Measurements from ENCODE around the gene ANAPC16. TPM values are rescaled to one million over a fixed set of nuclear protein-coding genes. Genes with fewer than 3 reads are reported as not detected.

ANAPC16 gene
- total and polyA plus RNA-seq, 2 experiments from 2014 or later = 77.5 to 126 TPM

DNA sequence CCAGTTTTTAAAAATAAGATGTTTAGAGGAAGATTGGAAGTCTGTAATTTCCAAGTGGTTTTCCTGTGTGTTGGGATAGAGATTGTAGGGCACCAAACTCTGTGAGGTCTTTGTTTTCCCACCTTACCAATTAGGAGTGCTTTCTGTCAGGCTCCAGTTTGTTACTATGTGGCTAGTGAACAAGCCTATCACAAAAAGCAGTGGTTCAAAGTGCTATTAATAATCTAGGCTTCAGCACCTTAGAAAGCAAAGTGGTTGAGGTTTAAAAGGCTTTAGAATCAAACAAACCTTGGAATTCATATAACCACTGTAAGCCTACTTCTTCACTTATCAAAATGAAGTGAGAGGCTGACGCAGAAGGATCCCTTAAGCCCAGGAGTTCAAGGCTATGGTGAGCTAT lies 11.1 kb upstream of the ANAPC16 start (continued):
- TF ChIP-seq, protein P1, sequence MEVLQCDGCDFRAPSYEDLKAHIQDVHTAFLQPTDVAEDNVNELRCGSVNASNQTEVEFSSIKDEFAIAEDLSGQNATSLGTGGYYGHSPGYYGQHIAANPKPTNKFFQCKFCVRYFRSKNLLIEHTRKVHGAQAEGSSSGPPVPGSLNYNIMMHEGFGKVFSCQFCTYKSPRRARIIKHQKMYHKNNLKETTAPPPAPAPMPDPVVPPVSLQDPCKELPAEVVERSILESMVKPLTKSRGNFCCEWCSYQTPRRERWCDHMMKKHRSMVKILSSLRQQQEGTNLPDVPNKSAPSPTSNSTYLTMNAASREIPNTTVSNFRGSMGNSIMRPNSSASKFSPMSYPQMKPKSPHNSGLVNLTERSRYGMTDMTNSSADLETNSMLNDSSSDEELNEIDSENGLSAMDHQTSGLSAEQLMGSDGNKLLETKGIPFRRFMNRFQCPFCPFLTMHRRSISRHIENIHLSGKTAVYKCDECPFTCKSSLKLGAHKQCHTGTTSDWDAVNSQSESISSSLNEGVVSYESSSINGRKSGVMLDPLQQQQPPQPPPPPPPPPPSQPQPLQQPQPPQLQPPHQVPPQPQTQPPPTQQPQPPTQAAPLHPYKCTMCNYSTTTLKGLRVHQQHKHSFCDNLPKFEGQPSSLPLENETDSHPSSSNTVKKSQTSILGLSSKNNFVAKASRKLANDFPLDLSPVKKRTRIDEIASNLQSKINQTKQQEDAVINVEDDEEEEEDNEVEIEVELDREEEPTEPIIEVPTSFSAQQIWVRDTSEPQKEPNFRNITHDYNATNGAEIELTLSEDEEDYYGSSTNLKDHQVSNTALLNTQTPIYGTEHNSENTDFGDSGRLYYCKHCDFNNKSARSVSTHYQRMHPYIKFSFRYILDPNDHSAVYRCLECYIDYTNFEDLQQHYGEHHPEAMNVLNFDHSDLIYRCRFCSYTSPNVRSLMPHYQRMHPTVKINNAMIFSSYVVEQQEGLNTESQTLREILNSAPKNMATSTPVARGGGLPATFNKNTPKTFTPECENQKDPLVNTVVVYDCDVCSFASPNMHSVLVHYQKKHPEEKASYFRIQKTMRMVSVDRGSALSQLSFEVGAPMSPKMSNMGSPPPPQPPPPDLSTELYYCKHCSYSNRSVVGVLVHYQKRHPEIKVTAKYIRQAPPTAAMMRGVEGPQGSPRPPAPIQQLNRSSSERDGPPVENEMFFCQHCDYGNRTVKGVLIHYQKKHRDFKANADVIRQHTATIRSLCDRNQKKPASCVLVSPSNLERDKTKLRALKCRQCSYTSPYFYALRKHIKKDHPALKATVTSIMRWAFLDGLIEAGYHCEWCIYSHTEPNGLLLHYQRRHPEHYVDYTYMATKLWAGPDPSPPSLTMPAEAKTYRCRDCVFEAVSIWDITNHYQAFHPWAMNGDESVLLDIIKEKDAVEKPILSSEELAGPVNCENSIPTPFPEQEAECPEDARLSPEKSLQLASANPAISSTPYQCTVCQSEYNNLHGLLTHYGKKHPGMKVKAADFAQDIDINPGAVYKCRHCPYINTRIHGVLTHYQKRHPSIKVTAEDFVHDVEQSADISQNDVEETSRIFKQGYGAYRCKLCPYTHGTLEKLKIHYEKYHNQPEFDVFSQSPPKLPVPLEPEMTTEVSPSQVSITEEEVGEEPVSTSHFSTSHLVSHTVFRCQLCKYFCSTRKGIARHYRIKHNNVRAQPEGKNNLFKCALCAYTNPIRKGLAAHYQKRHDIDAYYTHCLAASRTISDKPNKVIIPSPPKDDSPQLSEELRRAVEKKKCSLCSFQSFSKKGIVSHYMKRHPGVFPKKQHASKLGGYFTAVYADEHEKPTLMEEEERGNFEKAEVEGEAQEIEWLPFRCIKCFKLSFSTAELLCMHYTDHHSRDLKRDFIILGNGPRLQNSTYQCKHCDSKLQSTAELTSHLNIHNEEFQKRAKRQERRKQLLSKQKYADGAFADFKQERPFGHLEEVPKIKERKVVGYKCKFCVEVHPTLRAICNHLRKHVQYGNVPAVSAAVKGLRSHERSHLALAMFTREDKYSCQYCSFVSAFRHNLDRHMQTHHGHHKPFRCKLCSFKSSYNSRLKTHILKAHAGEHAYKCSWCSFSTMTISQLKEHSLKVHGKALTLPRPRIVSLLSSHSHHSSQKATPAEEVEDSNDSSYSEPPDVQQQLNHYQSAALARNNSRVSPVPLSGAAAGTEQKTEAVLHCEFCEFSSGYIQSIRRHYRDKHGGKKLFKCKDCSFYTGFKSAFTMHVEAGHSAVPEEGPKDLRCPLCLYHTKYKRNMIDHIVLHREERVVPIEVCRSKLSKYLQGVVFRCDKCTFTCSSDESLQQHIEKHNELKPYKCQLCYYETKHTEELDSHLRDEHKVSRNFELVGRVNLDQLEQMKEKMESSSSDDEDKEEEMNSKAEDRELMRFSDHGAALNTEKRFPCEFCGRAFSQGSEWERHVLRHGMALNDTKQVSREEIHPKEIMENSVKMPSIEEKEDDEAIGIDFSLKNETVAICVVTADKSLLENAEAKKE (CRISPR knock-in tag; IDR thresholded peaks at IDR 0.05) = no peak
- TF ChIP-seq ZNF114 (CRISPR knock-in tag; IDR thresholded peaks at IDR 0.05) (no peak), CREB1 (CRISPR knock-in tag; IDR thresholded peaks at IDR 0.05; ENCODE audit: low read depth) (no peak), POLR2AphosphoS5 (IDR thresholded peaks at IDR 0.05; ENCODE audit: low read depth) (no peak)
- TF ChIP-seq, protein P2, sequence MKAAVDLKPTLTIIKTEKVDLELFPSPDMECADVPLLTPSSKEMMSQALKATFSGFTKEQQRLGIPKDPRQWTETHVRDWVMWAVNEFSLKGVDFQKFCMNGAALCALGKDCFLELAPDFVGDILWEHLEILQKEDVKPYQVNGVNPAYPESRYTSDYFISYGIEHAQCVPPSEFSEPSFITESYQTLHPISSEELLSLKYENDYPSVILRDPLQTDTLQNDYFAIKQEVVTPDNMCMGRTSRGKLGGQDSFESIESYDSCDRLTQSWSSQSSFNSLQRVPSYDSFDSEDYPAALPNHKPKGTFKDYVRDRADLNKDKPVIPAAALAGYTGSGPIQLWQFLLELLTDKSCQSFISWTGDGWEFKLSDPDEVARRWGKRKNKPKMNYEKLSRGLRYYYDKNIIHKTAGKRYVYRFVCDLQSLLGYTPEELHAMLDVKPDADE (IDR thresholded peaks at IDR 0.05) = no peak

DNA sequence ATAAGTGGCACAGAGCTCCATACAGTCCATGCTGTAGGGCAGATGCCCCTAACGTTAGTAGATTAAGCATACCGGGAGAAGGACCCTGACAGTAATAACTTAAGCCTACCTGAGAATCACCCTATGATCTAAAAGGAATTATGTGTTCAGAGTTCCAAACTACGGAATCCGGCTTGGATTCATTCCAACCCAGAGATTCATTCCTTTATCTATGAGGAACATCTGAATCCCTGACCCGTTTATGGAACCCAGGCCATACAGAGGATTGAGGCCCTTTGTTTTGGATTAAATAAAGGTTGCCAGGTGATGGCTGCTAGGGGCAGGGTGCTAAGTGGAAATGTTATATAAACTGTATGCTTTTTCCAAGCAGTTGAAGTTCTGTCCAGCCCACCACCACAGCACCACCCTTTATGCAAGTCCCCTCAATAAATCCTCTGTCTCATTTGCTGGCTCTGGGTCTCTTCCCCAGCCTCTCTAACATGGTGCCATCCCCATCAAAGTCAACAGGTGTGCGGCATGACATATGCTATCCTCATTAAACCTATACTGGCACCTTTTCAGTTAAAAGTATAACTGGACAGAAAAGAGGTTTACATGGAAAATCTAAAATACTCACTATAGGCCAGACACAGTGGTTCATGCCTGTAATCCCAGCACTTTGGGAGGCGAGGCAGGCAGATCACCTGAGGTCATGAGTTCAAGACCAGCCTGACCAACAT lies 9.1 kb upstream of the ANAPC16 start:
- no peaks in the 10 kb centered on the region; the same call in 2 of the 3 replicates for H3K4me1 Mint-ChIP-seq
- Histone ChIP-seq H3K4me3 (no peak overlapping the region), H4K20me1 (replicated peaks; ENCODE audit: insufficient read depth) (no peaks in the 10 kb centered on the region; the same call in 1 of the 2 replicates), H3F3A (replicated peaks; ENCODE audit: low read depth) (peaks cover 7% of the 10 kb centered on the region; the same call in 1 of the 2 replicates), H3K27ac (ENCODE audit: low read depth) (no peak overlapping the region), H3K36me3 (ENCODE audit: insufficient read depth) (peaks cover 11% of the 10 kb centered on the region; the same call in 1 of the 2 replicates), H3K27me3 (ENCODE audit: insufficient read depth) (no peaks in the 10 kb centered on the region), H3K79me2 (replicated peaks; ENCODE audit: insufficient read depth) (no peaks in the 10 kb centered on the region), H3K4me1 (ENCODE audit: insufficient read depth) (no peaks in the 10 kb centered on the region), H3K4me2 (no peak overlapping the region), H2AFZ (no peak overlapping the region), H3K9me2 (ENCODE audit: insufficient read depth) (no peaks in the 10 kb centered on the region)
- ATAC-seq (no peak), DNase-seq (ENCODE audit: low spot score) (no peak)
- peaks cover 40% of the 10 kb centered on the region for H3K36me3 Mint-ChIP-seq (ENCODE audit: low read depth)
- H3K9me3 Mint-ChIP-seq = no peaks in the 10 kb centered on the region
- H3K27ac Mint-ChIP-seq = no peak overlapping the region
- H3K27me3 Mint-ChIP-seq (ENCODE audit: insufficient read depth, low read depth, poor library complexity) = no peaks in the 10 kb centered on the region
- no peak overlapping the region for H3K4me3 Mint-ChIP-seq
- TF ChIP-seq EZH2 (IDR thresholded peaks at IDR 0.05; ENCODE audit: low read depth, unreplicated experiment) = no peak
- TF ChIP-seq CREB1 (CRISPR knock-in tag; IDR thresholded peaks at IDR 0.05; ENCODE audit: low read depth) = no peak
- TF ChIP-seq, protein P2 (IDR thresholded peaks at IDR 0.05) = no peak
- no peak for TF ChIP-seq STAT1 (IDR thresholded peaks at IDR 0.05; ENCODE audit: unreplicated experiment)
- no peak for TF ChIP-seq JUNB (IDR thresholded peaks at IDR 0.05; ENCODE audit: unreplicated experiment)
- TF ChIP-seq, protein P3, sequence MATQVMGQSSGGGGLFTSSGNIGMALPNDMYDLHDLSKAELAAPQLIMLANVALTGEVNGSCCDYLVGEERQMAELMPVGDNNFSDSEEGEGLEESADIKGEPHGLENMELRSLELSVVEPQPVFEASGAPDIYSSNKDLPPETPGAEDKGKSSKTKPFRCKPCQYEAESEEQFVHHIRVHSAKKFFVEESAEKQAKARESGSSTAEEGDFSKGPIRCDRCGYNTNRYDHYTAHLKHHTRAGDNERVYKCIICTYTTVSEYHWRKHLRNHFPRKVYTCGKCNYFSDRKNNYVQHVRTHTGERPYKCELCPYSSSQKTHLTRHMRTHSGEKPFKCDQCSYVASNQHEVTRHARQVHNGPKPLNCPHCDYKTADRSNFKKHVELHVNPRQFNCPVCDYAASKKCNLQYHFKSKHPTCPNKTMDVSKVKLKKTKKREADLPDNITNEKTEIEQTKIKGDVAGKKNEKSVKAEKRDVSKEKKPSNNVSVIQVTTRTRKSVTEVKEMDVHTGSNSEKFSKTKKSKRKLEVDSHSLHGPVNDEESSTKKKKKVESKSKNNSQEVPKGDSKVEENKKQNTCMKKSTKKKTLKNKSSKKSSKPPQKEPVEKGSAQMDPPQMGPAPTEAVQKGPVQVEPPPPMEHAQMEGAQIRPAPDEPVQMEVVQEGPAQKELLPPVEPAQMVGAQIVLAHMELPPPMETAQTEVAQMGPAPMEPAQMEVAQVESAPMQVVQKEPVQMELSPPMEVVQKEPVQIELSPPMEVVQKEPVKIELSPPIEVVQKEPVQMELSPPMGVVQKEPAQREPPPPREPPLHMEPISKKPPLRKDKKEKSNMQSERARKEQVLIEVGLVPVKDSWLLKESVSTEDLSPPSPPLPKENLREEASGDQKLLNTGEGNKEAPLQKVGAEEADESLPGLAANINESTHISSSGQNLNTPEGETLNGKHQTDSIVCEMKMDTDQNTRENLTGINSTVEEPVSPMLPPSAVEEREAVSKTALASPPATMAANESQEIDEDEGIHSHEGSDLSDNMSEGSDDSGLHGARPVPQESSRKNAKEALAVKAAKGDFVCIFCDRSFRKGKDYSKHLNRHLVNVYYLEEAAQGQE (IDR thresholded peaks at IDR 0.05; ENCODE audit: unreplicated experiment) = no peak
- no peak for TF ChIP-seq NANOG (IDR thresholded peaks at IDR 0.05; ENCODE audit: borderline replicate concordance)
- TF ChIP-seq EZH2phosphoT487 (IDR thresholded peaks at IDR 0.05; ENCODE audit: unreplicated experiment) = no peak

Measured in GM23338 (cell line).